ENCODE data around the gene C3orf49.

The C3orf49 gene

GRCh38 chr3:63892773-63893352 is 73.8 kb downstream of the C3orf49 start:
- Mint-ChIP-seq H3K27me3 (no peaks in the 10 kb centered on the region), H3K4me3 (no peak overlapping the region), H3K4me1 (peaks cover 61% of the 10 kb centered on the region), H3K36me3 (peaks cover 1% of the 10 kb centered on the region), H3K27ac (no peak overlapping the region), H3K9me3 (no peaks in the 10 kb centered on the region)

GRCh38 chr3:63895422-63896189 is 76.5 kb downstream of the C3orf49 start:
- Mint-ChIP-seq H3K9me3 (no peaks in the 10 kb centered on the region), H3K36me3 (peaks cover 9% of the 10 kb centered on the region), H3K27me3 (no peaks in the 10 kb centered on the region), H3K4me1 (peaks cover 64% of the 10 kb centered on the region), H3K27ac (peak overlapping the region; percentile 69), H3K4me3 (no peak overlapping the region)

DNA sequence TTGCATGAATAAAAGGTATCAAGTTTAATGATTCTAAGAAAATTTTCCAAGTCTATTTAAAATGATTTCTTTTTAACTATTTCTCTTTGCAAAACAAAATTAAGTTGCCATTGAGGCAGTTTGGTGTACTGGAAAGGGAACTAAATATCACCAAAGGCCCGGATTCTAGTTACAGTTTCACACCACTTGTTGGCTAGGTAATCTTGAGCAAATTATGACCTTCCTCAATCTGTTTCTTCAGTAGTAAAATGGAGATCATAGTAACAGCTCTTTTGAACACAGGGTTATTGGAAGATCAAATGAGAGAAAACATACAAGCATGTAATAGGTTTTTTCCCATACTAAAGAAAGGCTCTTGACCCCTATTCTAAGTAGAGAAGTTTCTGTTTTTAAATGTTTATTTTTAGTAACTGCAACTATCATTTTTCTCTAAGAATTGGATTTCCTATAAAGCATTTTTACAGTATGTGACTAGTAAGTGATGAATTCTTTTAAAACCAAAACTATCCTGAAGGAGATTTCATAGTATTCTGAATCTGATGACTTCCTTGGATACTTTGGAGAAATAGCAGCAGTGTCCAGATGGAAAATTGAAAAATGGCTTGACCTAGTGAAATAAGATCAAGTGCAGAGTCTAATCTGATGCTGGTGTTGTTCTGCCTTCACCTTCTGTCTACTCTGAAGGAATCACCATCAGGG is 77.4 kb downstream of the C3orf49 start:
- Mint-ChIP-seq H3K36me3 (peaks cover 11% of the 10 kb centered on the region), H3K4me1 (peaks cover 64% of the 10 kb centered on the region), H3K9me3 (no peaks in the 10 kb centered on the region), H3K4me3 (no peak overlapping the region), H3K27ac (no peak overlapping the region), H3K27me3 (no peaks in the 10 kb centered on the region)

Measured in activated naive CD4-positive, alpha-beta T cell treated with anti-CD3 and anti-CD28 coated beads, Interleukin-2, amount 50 U/mL, for 24 hours (primary cell).